Neural cell (in vitro differentiated cells): ENCODE data around the gene RGS3. TPM values are rescaled to one million over a fixed set of nuclear protein-coding genes. Genes with fewer than 3 reads are reported as not detected.

Source experiments
- H2AFZ ChIP-seq: fragments of 200-600, 300-800 bp; sonication (generic), shearing (Covaris generic); 2 replicates; pipeline ENCODE4 v1.6.0; 2014; ENCODE audit warnings: low read depth, mild to moderate bottlenecking, antibody characterized with exemption, low read length, moderate library complexity
- H3F3A ChIP-seq: fragments of 200-600 bp; shearing (Covaris generic); 2 replicates; pipeline ENCODE4 v1.6.1; 2016; ENCODE audit warnings: mild to moderate bottlenecking, moderate library complexity, mixed read lengths, antibody characterized with exemption, low read length; ENCODE audit not compliant: insufficient read depth, poor library complexity, severe bottlenecking
- H3K27ac ChIP-seq: fragments of 200-600, 300-800 bp; sonication (generic), shearing (Covaris generic); 2 replicates; pipeline ENCODE4 v1.5.1; 2014; ENCODE audit warnings: mild to moderate bottlenecking, low read length, moderate library complexity
- H3K27me3 ChIP-seq: fragments of 300-800, 200-600 bp; sonication (generic), shearing (Covaris generic); 2 replicates; pipeline ENCODE4 v1.6.0; 2014; ENCODE audit warnings: mild to moderate bottlenecking, low read depth, low read length, moderate library complexity; ENCODE audit not compliant: insufficient read depth
- H3K36me3 ChIP-seq: fragments of 300-800, 200-600 bp; sonication (generic), shearing (Covaris generic); 2 replicates; pipeline ENCODE4 v1.5.1; 2014; ENCODE audit warnings: mild to moderate bottlenecking, antibody characterized with exemption, low read length, moderate library complexity; ENCODE audit not compliant: insufficient read depth
- H3K4me2 ChIP-seq: fragments of 300-800, 200-600 bp; sonication (generic), shearing (Covaris generic); 2 replicates; pipeline ENCODE4 v1.6.0; 2014; ENCODE audit warnings: mild to moderate bottlenecking, low read length
- H3K4me3 ChIP-seq: fragments of 300-800, 200-600 bp; sonication (generic), shearing (Covaris generic); 2 replicates; pipeline ENCODE4 v1.5.1; 2014; ENCODE audit warnings: mild to moderate bottlenecking, low read length, moderate library complexity
- H3K79me2 ChIP-seq: fragments of 200-600 bp; shearing (Covaris generic); replicated peaks from 2 replicates; pipeline ENCODE4 v1.6.0; 2014; ENCODE audit warnings: mild to moderate bottlenecking, low read length, moderate library complexity; ENCODE audit not compliant: insufficient read depth
- H3K9ac ChIP-seq: fragments of 300-800, 200-600 bp; sonication (generic), shearing (Covaris generic); 2 replicates; pipeline ENCODE4 v1.6.1; 2016; ENCODE audit warnings: mild to moderate bottlenecking, low read length, mixed read lengths
- H3K9me2 ChIP-seq: fragments of 200-600 bp; shearing (Covaris generic); 2 replicates; pipeline ENCODE4 v1.6.1; 2016; ENCODE audit warnings: mild to moderate bottlenecking, low read length, mixed read lengths; ENCODE audit not compliant: insufficient read depth
- H3K9me3 ChIP-seq: fragments of 200-600, 300-800 bp; sonication (generic), shearing (Covaris generic); 2 replicates; pipeline ENCODE4 v1.6.1; 2016; ENCODE audit warnings: mild to moderate bottlenecking, mixed run types, low read length, moderate library complexity, mixed read lengths
- H4K20me1 ChIP-seq: fragments of 200-600 bp; shearing (Covaris generic); 2 replicates; pipeline ENCODE4 v1.6.1; 2016; ENCODE audit warnings: mild to moderate bottlenecking, mixed run types; ENCODE audit not compliant: insufficient read depth
- CTCF ChIP-seq: fragments of 450-650 bp; IDR thresholded peaks from 2 replicates; pipeline ENCODE4 v1.5.1; 2014; ENCODE audit warnings: antibody characterized with exemption, mild to moderate bottlenecking, moderate library complexity; ENCODE audit not compliant: poor library complexity, severe bottlenecking
- EP300 ChIP-seq: fragments of 450-650 bp; conservative IDR thresholded peaks from 2 replicates; pipeline ENCODE4 v1.6.1; 2014; ENCODE audit warnings: antibody characterized with exemption, mild to moderate bottlenecking, moderate library complexity; ENCODE audit not compliant: poor library complexity, severe bottlenecking
- EZH2 ChIP-seq: fragments of 200-600, 300-800 bp; shearing (Covaris generic), sonication (generic); IDR thresholded peaks from 2 replicates; pipeline ENCODE4 v1.6.1; 2014; ENCODE audit warnings: antibody characterized with exemption, low read length, borderline replicate concordance, mild to moderate bottlenecking; ENCODE audit not compliant: insufficient read depth, poor library complexity, severe bottlenecking
- MXI1 ChIP-seq: fragments of 450-650 bp; conservative IDR thresholded peaks from 2 replicates; pipeline ENCODE4 v1.6.1; 2014; ENCODE audit warnings: antibody characterized with exemption, mild to moderate bottlenecking; ENCODE audit not compliant: poor library complexity, severe bottlenecking
- POLR2AphosphoS5 ChIP-seq: IDR thresholded peaks from 2 replicates; pipeline ENCODE4 v1.6.1; 2012
- RAD21 ChIP-seq: fragments of 450-650 bp; conservative IDR thresholded peaks from 2 replicates; pipeline ENCODE4 v1.6.1; 2014; ENCODE audit warnings: antibody characterized with exemption, mild to moderate bottlenecking, moderate library complexity
- REST ChIP-seq: IDR thresholded peaks from 2 replicates; pipeline ENCODE4 v1.6.1; 2012; ENCODE audit warnings: borderline replicate concordance
- SMC3 ChIP-seq: fragments of 450-650 bp; conservative IDR thresholded peaks from 2 replicates; pipeline ENCODE4 v1.6.1; 2014; ENCODE audit warnings: antibody characterized with exemption, mild to moderate bottlenecking, moderate library complexity; ENCODE audit not compliant: poor library complexity
- TAF1 ChIP-seq: IDR thresholded peaks from 2 replicates; pipeline ENCODE4 v1.6.1; 2012; ENCODE audit warnings: low read depth
- polyA plus RNA-seq: library from polyadenylated mRNA; depleted of rRNA; stranded (reverse); fragments of >200 nt; gene quantifications from 2 replicates; pipeline ENCODE4 v1.2.3, GENCODE V29; 2014

The RGS3 gene
- polyA plus RNA-seq, 1 donor from 2014 or later, result 25.3 TPM

GRCh38 chr9:113449376-113449775 is 14.2 kb upstream of the RGS3 start:
- H3K27ac ChIP-seq, result no peak overlapping the region
- no peaks in the 10 kb centered on the region for H3K9me2 ChIP-seq
- H3F3A ChIP-seq, result no peaks in the 10 kb centered on the region
- H3K27me3 ChIP-seq, result no peaks in the 10 kb centered on the region
- TF ChIP-seq RAD21 (no peak), MXI1 (no peak), SMC3 (no peak), EP300 (no peak), REST (no peak), EZH2 (no peak), CTCF (no peak), TAF1 (no peak), POLR2AphosphoS5 (no peak)
- no peaks in the 10 kb centered on the region for H4K20me1 ChIP-seq
- no peaks in the 10 kb centered on the region for H3K36me3 ChIP-seq
- H3K79me2 ChIP-seq, result no peaks in the 10 kb centered on the region
- H2AFZ ChIP-seq, result no peak overlapping the region
- no peak overlapping the region for H3K4me2 ChIP-seq
- no peak overlapping the region for H3K9ac ChIP-seq
- no peak overlapping the region for H3K4me3 ChIP-seq
- H3K9me3 ChIP-seq, result no peaks in the 10 kb centered on the region

- no peak for TF ChIP-seq EZH2
- no peak for TF ChIP-seq MXI1
- no peak for TF ChIP-seq EP300
- TF ChIP-seq POLR2AphosphoS5, result no peak
- no peak for TF ChIP-seq RAD21
- TF ChIP-seq REST, result no peak
- no peak for TF ChIP-seq CTCF
- no peak for TF ChIP-seq TAF1
- TF ChIP-seq SMC3, result no peak
- H3K4me2 ChIP-seq, result no peak overlapping the region
- H3K79me2 ChIP-seq, result no peaks in the 10 kb centered on the region
- H3K9me2 ChIP-seq, result no peaks in the 10 kb centered on the region
- no peaks in the 10 kb centered on the region for H4K20me1 ChIP-seq
- H3K27me3 ChIP-seq, result no peaks in the 10 kb centered on the region
- no peaks in the 10 kb centered on the region for H3K9me3 ChIP-seq
- no peak overlapping the region for H2AFZ ChIP-seq
- no peak overlapping the region for H3K27ac ChIP-seq
- H3K36me3 ChIP-seq, result no peaks in the 10 kb centered on the region
- H3K4me3 ChIP-seq, result no peak overlapping the region
- H3K9ac ChIP-seq, result no peak overlapping the region
- H3F3A ChIP-seq, result no peaks in the 10 kb centered on the region
Observed at GRCh38 chr9:113452113-113452605, 11.4 kb upstream of the RGS3 start.
